Neural cell (in vitro differentiated cells): ENCODE measurements around the gene LKAAEAR1. TPM values are rescaled to one million over a fixed set of nuclear protein-coding genes. Genes with fewer than 3 reads are reported as not detected.

ENCODE experiments used
- H2AFZ ChIP-seq: fragments of 200-600, 300-800 bp; sonication (generic), shearing (Covaris generic); 2 replicates; pipeline ENCODE4 v1.6.0; 2014; ENCODE audit warnings: low read depth, mild to moderate bottlenecking, antibody characterized with exemption, low read length, moderate library complexity
- H3F3A ChIP-seq: fragments of 200-600 bp; shearing (Covaris generic); 2 replicates; pipeline ENCODE4 v1.6.1; 2016; ENCODE audit warnings: mild to moderate bottlenecking, moderate library complexity, mixed read lengths, antibody characterized with exemption, low read length; ENCODE audit not compliant: insufficient read depth, poor library complexity, severe bottlenecking
- H3K27ac ChIP-seq: fragments of 200-600, 300-800 bp; sonication (generic), shearing (Covaris generic); 2 replicates; pipeline ENCODE4 v1.5.1; 2014; ENCODE audit warnings: mild to moderate bottlenecking, low read length, moderate library complexity
- H3K27me3 ChIP-seq: fragments of 300-800, 200-600 bp; sonication (generic), shearing (Covaris generic); 2 replicates; pipeline ENCODE4 v1.6.0; 2014; ENCODE audit warnings: mild to moderate bottlenecking, low read depth, low read length, moderate library complexity; ENCODE audit not compliant: insufficient read depth
- H3K36me3 ChIP-seq: fragments of 300-800, 200-600 bp; sonication (generic), shearing (Covaris generic); 2 replicates; pipeline ENCODE4 v1.5.1; 2014; ENCODE audit warnings: mild to moderate bottlenecking, antibody characterized with exemption, low read length, moderate library complexity; ENCODE audit not compliant: insufficient read depth
- H3K4me2 ChIP-seq: fragments of 300-800, 200-600 bp; sonication (generic), shearing (Covaris generic); 2 replicates; pipeline ENCODE4 v1.6.0; 2014; ENCODE audit warnings: mild to moderate bottlenecking, low read length
- H3K4me3 ChIP-seq: fragments of 300-800, 200-600 bp; sonication (generic), shearing (Covaris generic); 2 replicates; pipeline ENCODE4 v1.5.1; 2014; ENCODE audit warnings: mild to moderate bottlenecking, low read length, moderate library complexity
- H3K79me2 ChIP-seq: fragments of 200-600 bp; shearing (Covaris generic); replicated peaks from 2 replicates; pipeline ENCODE4 v1.6.0; 2014; ENCODE audit warnings: mild to moderate bottlenecking, low read length, moderate library complexity; ENCODE audit not compliant: insufficient read depth
- H3K9ac ChIP-seq: fragments of 300-800, 200-600 bp; sonication (generic), shearing (Covaris generic); 2 replicates; pipeline ENCODE4 v1.6.1; 2016; ENCODE audit warnings: mild to moderate bottlenecking, low read length, mixed read lengths
- H3K9me2 ChIP-seq: fragments of 200-600 bp; shearing (Covaris generic); 2 replicates; pipeline ENCODE4 v1.6.1; 2016; ENCODE audit warnings: mild to moderate bottlenecking, low read length, mixed read lengths; ENCODE audit not compliant: insufficient read depth
- H3K9me3 ChIP-seq: fragments of 200-600, 300-800 bp; sonication (generic), shearing (Covaris generic); 2 replicates; pipeline ENCODE4 v1.6.1; 2016; ENCODE audit warnings: mild to moderate bottlenecking, mixed run types, low read length, moderate library complexity, mixed read lengths
- H4K20me1 ChIP-seq: fragments of 200-600 bp; shearing (Covaris generic); 2 replicates; pipeline ENCODE4 v1.6.1; 2016; ENCODE audit warnings: mild to moderate bottlenecking, mixed run types; ENCODE audit not compliant: insufficient read depth
- CTCF ChIP-seq: fragments of 450-650 bp; IDR thresholded peaks from 2 replicates; pipeline ENCODE4 v1.5.1; 2014; ENCODE audit warnings: antibody characterized with exemption, mild to moderate bottlenecking, moderate library complexity; ENCODE audit not compliant: poor library complexity, severe bottlenecking
- EP300 ChIP-seq: fragments of 450-650 bp; conservative IDR thresholded peaks from 2 replicates; pipeline ENCODE4 v1.6.1; 2014; ENCODE audit warnings: antibody characterized with exemption, mild to moderate bottlenecking, moderate library complexity; ENCODE audit not compliant: poor library complexity, severe bottlenecking
- EZH2 ChIP-seq: fragments of 200-600, 300-800 bp; shearing (Covaris generic), sonication (generic); IDR thresholded peaks from 2 replicates; pipeline ENCODE4 v1.6.1; 2014; ENCODE audit warnings: antibody characterized with exemption, low read length, borderline replicate concordance, mild to moderate bottlenecking; ENCODE audit not compliant: insufficient read depth, poor library complexity, severe bottlenecking
- MXI1 ChIP-seq: fragments of 450-650 bp; conservative IDR thresholded peaks from 2 replicates; pipeline ENCODE4 v1.6.1; 2014; ENCODE audit warnings: antibody characterized with exemption, mild to moderate bottlenecking; ENCODE audit not compliant: poor library complexity, severe bottlenecking
- POLR2AphosphoS5 ChIP-seq: IDR thresholded peaks from 2 replicates; pipeline ENCODE4 v1.6.1; 2012
- RAD21 ChIP-seq: fragments of 450-650 bp; conservative IDR thresholded peaks from 2 replicates; pipeline ENCODE4 v1.6.1; 2014; ENCODE audit warnings: antibody characterized with exemption, mild to moderate bottlenecking, moderate library complexity
- REST ChIP-seq: IDR thresholded peaks from 2 replicates; pipeline ENCODE4 v1.6.1; 2012; ENCODE audit warnings: borderline replicate concordance
- SMC3 ChIP-seq: fragments of 450-650 bp; conservative IDR thresholded peaks from 2 replicates; pipeline ENCODE4 v1.6.1; 2014; ENCODE audit warnings: antibody characterized with exemption, mild to moderate bottlenecking, moderate library complexity; ENCODE audit not compliant: poor library complexity
- TAF1 ChIP-seq: IDR thresholded peaks from 2 replicates; pipeline ENCODE4 v1.6.1; 2012; ENCODE audit warnings: low read depth
- polyA plus RNA-seq: library from polyadenylated mRNA; depleted of rRNA; stranded (reverse); fragments of >200 nt; gene quantifications from 2 replicates; pipeline ENCODE4 v1.2.3, GENCODE V29; 2014

Gene LKAAEAR1
- polyA plus RNA-seq, 1 donor from 2014 or later, result 9.3 TPM

- no peaks in the 10 kb centered on the region for H3K9me2 ChIP-seq
- no peaks in the 10 kb centered on the region for H3K79me2 ChIP-seq
- H3K4me3 ChIP-seq, result no peak overlapping the region
- H2AFZ ChIP-seq, result no peak overlapping the region
- H3K27ac ChIP-seq, result no peak overlapping the region
- no peak overlapping the region for H3K4me2 ChIP-seq
- TF ChIP-seq EZH2 (no peak), REST (no peak), EP300 (no peak), POLR2AphosphoS5 (no peak), RAD21 (no peak), SMC3 (no peak), TAF1 (no peak), CTCF (no peak), MXI1 (no peak)
- no peaks in the 10 kb centered on the region for H3K9me3 ChIP-seq
- H3K27me3 ChIP-seq, result no peaks in the 10 kb centered on the region
- H3F3A ChIP-seq, result no peaks in the 10 kb centered on the region
- no peaks in the 10 kb centered on the region for H3K36me3 ChIP-seq
- H3K9ac ChIP-seq, result no peak overlapping the region
- H4K20me1 ChIP-seq, result no peaks in the 10 kb centered on the region
These were observed 9.2 kb downstream of the LKAAEAR1 start for GRCh38 chr20:64074963-64075362.

- TF ChIP-seq REST (no peak), POLR2AphosphoS5 (no peak), RAD21 (no peak), CTCF (no peak), MXI1 (no peak), EZH2 (no peak), TAF1 (no peak), SMC3 (no peak), EP300 (no peak)
- Histone ChIP-seq H3K36me3 (no peaks in the 10 kb centered on the region), H3K27ac (no peak overlapping the region), H3F3A (no peaks in the 10 kb centered on the region), H3K9ac (no peak overlapping the region), H3K9me3 (no peaks in the 10 kb centered on the region), H2AFZ (no peak overlapping the region), H3K79me2 (no peaks in the 10 kb centered on the region), H4K20me1 (no peaks in the 10 kb centered on the region), H3K9me2 (no peaks in the 10 kb centered on the region), H3K4me2 (no peak overlapping the region), H3K4me3 (no peak overlapping the region), H3K27me3 (no peaks in the 10 kb centered on the region)
These were observed 9.9 kb downstream of the LKAAEAR1 start for GRCh38 chr20:64074184-64074789.
